IPS-18a (cell line): ENCODE results near the gene ABCB6.
A peak's percentile ranks its signal among the peaks of the same experiment; 100 is the strongest.
"Not testable (repeated sequence)": the region's sequence is repeated elsewhere in the genome, so short reads cannot be mapped to it uniquely, and the experiment has no call there.

ENCODE experiments used
- H3K27ac ChIP-seq: one replicate; pipeline ENCODE4 v1.5.1; 2013; ENCODE audit warnings: low read length
- H3K27me3 ChIP-seq: one replicate; pipeline ENCODE4 v1.6.1; 2013; ENCODE audit warnings: mild to moderate bottlenecking, low read length; ENCODE audit not compliant: control insufficient read depth, insufficient read depth
- H3K36me3 ChIP-seq: one replicate; pipeline ENCODE4 v1.6.1; 2013; ENCODE audit warnings: low read depth, low read length; ENCODE audit not compliant: control insufficient read depth
- H3K4me1 ChIP-seq: one replicate; pipeline ENCODE4 v1.6.1; 2013; ENCODE audit warnings: low read depth, low read length; ENCODE audit not compliant: control insufficient read depth
- H3K4me3 ChIP-seq: one replicate; pipeline ENCODE4 v1.5.1; 2013; ENCODE audit warnings: low read length
- H3K9ac ChIP-seq: one replicate; pipeline ENCODE4 v1.6.1; 2013; ENCODE audit warnings: mild to moderate bottlenecking, low read length, moderate library complexity
- H3K9me3 ChIP-seq: one replicate; pipeline ENCODE4 v1.6.1; 2013; ENCODE audit warnings: low read depth, low read length; ENCODE audit not compliant: control insufficient read depth

Gene ABCB6

GRCh38 chr2:219218732-219219701 lies at the start of gene ABCB6:
Gene ABCB6 (minus strand): TSS chr2:219218958. CDS start chr2:219218673, 285 bp downstream.
- Histone ChIP-seq H3K36me3 (peaks cover 26% of the 10 kb centered on the region), H3K27ac (peak within 1 kb of the TSS; percentile 21)

GRCh38 chr2:219268294-219268693 lies 49.5 kb upstream of the ABCB6 start:
- no peak overlapping the region for H3K9ac ChIP-seq
- H3K36me3 ChIP-seq, result no peaks in the 10 kb centered on the region
- no peaks in the 10 kb centered on the region for H3K9me3 ChIP-seq
- no peaks in the 10 kb centered on the region for H3K27me3 ChIP-seq
- no peak overlapping the region for H3K27ac ChIP-seq
- H3K4me1 ChIP-seq, result no peaks in the 10 kb centered on the region
- H3K4me3 ChIP-seq, result no peak overlapping the region

More at GRCh38 chr2:219218732-219219701, at the start of gene ABCB6:
- no peaks in the 10 kb centered on the region for H3K9me3 ChIP-seq
- H3K4me3 ChIP-seq, result peak within 1 kb of the TSS; percentile 83
- H3K4me1 ChIP-seq, result peaks cover 6% of the 10 kb centered on the region
- H3K27me3 ChIP-seq, result no peaks in the 10 kb centered on the region
- H3K9ac ChIP-seq, result peak within 1 kb of the TSS; percentile 67

- Histone ChIP-seq H3K4me1 (no peaks in the 10 kb centered on the region), H3K27me3 (no peaks in the 10 kb centered on the region), H3K9me3 (no peaks in the 10 kb centered on the region), H3K36me3 (no peaks in the 10 kb centered on the region), H3K27ac (no peak overlapping the region), H3K9ac (no peak overlapping the region), H3K4me3 (no peak overlapping the region)
Measured at GRCh38 chr2:219266886-219267285, 48.1 kb upstream of the ABCB6 start.

- H3K9ac ChIP-seq, result no peak overlapping the region
- H3K27me3 ChIP-seq, result peaks cover 6% of the 10 kb centered on the region
- H3K9me3 ChIP-seq, result no peaks in the 10 kb centered on the region
- no peak overlapping the region for H3K4me3 ChIP-seq
- no peaks in the 10 kb centered on the region for H3K36me3 ChIP-seq
- no peak overlapping the region for H3K27ac ChIP-seq
- no peaks in the 10 kb centered on the region for H3K4me1 ChIP-seq
Measured at GRCh38 chr2:219266232-219266631, 47.5 kb upstream of the ABCB6 start.

GRCh38 chr2:219261024-219261855 lies 42.5 kb upstream of the ABCB6 start:
- Histone ChIP-seq H3K4me3 (no peak overlapping the region), H3K36me3 (no peaks in the 10 kb centered on the region), H3K27ac (no peak overlapping the region), H3K4me1 (no peaks in the 10 kb centered on the region), H3K9ac (no peak overlapping the region), H3K9me3 (no peaks in the 10 kb centered on the region), H3K27me3 (peaks cover 30% of the 10 kb centered on the region)

GRCh38 chr2:219258942-219259341 lies 40.2 kb upstream of the ABCB6 start:
- H3K9me3 ChIP-seq, H3K27ac ChIP-seq, H3K4me3 ChIP-seq, H3K4me1 ChIP-seq, H3K9ac ChIP-seq, H3K36me3 ChIP-seq: not testable (repeated sequence)
- peaks cover 53% of the 10 kb centered on the region for H3K27me3 ChIP-seq

GRCh38 chr2:219254590-219255201 lies 35.9 kb upstream of the ABCB6 start:
- Histone ChIP-seq H3K27me3 (peaks cover 70% of the 10 kb centered on the region), H3K36me3 (peaks cover 7% of the 10 kb centered on the region), H3K4me1 (peaks cover 10% of the 10 kb centered on the region), H3K9me3 (no peaks in the 10 kb centered on the region), H3K4me3 (peak overlapping the region; percentile 62), H3K9ac (no peak overlapping the region), H3K27ac (no peak overlapping the region)

- Histone ChIP-seq H3K27ac (no peak within 1 kb of the TSS), H3K36me3 (peaks cover 7% of the 10 kb centered on the region), H3K4me3 (peak within 1 kb of the TSS; percentile 62), H3K27me3 (peaks cover 65% of the 10 kb centered on the region), H3K9me3 (no peaks in the 10 kb centered on the region), H3K4me1 (peaks cover 10% of the 10 kb centered on the region), H3K9ac (peak within 1 kb of the TSS; percentile 48)
Measured at GRCh38 chr2:219253753-219254589, 35.2 kb upstream of the ABCB6 start, which contains the start of gene TUBA4A. Gene TUBA4A (minus strand): TSS chr2:219253918. CDS start chr2:219253858, 60 bp downstream.

- no peak within 1 kb of the TSS for H3K27ac ChIP-seq
- peaks cover 59% of the 10 kb centered on the region for H3K27me3 ChIP-seq
- peak within 1 kb of the TSS; percentile 48 for H3K9ac ChIP-seq
- H3K9me3 ChIP-seq, result no peaks in the 10 kb centered on the region
- peak within 1 kb of the TSS; percentile 62 for H3K4me3 ChIP-seq
- H3K36me3 ChIP-seq, result peaks cover 7% of the 10 kb centered on the region
- peaks cover 10% of the 10 kb centered on the region for H3K4me1 ChIP-seq
Measured at GRCh38 chr2:219252900-219253752, 34.4 kb upstream of the ABCB6 start, which contains the start of gene TUBA4B. Gene TUBA4B (plus strand): TSS chr2:219253243. CDS start chr2:219253408, 165 bp downstream.

- Histone ChIP-seq H3K9me3 (no peaks in the 10 kb centered on the region), H3K36me3 (peaks cover 12% of the 10 kb centered on the region), H3K27ac (no peak overlapping the region), H3K27me3 (peaks cover 59% of the 10 kb centered on the region), H3K9ac (peak overlapping the region; percentile 48), H3K4me1 (peaks cover 10% of the 10 kb centered on the region), H3K4me3 (peak overlapping the region; percentile 62)
Measured at GRCh38 chr2:219252570-219252899, 33.8 kb upstream of the ABCB6 start.
